ENCODE measurements around the gene FLOT1. TPM values are rescaled to one million over a fixed set of nuclear protein-coding genes. Genes with fewer than 3 reads are reported as not detected.

FLOT1 gene
- total RNA-seq, 2 experiments from 2014 or later: 104 to 107 TPM

DNA sequence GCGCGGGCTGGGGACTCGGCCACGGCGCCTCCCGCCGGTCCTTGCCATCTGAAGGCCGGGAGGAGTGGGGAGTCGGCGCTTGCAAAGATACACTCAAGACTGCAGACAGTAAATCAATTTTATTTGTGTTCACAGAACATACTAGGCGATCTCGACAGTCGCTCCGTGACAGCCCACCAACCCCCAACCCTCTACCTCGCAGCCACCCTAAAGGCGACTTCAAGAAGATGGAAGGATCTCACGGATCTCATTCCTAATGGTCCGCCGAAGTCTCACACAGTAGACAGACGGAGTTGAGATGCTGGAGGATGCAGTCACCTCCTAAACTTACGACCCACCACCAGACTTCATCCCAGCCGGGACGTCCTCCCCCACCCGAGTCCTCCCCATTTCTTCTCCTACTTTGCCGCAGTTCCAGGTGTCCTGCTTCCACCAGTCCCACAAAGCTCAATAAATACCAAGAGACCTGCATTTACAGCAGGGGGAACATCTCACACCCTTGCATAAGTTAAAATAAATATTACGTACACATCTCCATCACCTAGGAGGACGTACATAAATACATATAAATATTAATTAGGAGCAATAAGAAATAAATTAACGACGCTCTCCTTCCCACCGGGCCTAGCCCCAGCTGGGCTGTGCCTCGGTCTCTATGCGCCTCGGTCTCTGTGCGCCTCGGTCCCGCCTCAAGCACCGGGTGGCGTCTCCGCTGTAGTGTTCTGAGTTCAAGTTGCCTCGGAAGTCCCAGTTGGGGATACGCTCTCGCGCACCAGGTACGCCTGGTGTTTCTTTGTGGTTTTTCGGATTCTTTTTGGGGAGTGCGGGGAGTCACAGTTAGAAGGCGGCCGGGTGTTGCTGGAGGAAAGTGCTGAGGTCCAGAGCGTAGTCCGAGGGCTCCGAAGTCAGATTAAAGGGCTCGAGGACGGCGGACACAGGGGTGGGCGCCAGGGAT lies 889 bp upstream of the FLOT1 start:
- DNase-seq: peak; percentile 47
- H3K36me3 Mint-ChIP-seq: peaks cover 64% of the 10 kb centered on the region
- peaks cover 2% of the 10 kb centered on the region for H3K9me3 Mint-ChIP-seq
- peaks cover 66% of the 10 kb centered on the region for H3K4me1 Mint-ChIP-seq
- peaks cover 8% of the 10 kb centered on the region for H3K27me3 Mint-ChIP-seq
- peak overlapping the region; percentile 100 for H3K4me3 Mint-ChIP-seq
- H3K27ac Mint-ChIP-seq: peak overlapping the region; percentile 98

DNA sequence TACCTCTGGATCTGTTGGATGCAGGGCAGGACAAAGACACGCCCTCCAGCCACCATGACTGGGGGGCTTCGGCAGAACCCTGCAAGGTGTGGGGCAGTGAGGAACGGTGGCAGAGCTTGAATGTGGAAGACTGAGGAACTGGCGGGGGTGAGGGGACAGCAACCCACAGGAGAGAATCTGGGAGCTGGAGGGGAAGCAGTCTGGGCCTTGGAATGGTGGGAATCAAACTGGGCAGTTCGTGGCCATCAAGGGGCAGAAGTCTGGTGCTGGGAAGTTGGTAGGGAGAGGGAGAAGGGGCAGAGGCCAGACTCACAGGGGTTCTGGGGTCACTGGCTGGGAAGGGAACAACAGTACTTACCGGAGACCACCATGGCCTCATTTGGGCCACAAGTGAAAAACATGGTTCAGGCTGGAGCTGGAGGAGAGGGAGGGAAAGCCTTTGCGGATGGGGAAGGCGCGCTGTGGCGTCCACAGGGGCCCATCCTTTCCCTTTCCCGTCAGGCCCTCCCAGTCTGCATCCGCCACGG lies 635 bp downstream of the FLOT1 start:
- DNase-seq: no peak
- peaks cover 8% of the 10 kb centered on the region for H3K9me3 Mint-ChIP-seq
- peak overlapping the region; percentile 100 for H3K4me3 Mint-ChIP-seq
- H3K27me3 Mint-ChIP-seq: peaks cover 8% of the 10 kb centered on the region
- H3K4me1 Mint-ChIP-seq: peaks cover 68% of the 10 kb centered on the region
- peaks cover 79% of the 10 kb centered on the region for H3K36me3 Mint-ChIP-seq
- H3K27ac Mint-ChIP-seq: peak overlapping the region; percentile 93

DNA sequence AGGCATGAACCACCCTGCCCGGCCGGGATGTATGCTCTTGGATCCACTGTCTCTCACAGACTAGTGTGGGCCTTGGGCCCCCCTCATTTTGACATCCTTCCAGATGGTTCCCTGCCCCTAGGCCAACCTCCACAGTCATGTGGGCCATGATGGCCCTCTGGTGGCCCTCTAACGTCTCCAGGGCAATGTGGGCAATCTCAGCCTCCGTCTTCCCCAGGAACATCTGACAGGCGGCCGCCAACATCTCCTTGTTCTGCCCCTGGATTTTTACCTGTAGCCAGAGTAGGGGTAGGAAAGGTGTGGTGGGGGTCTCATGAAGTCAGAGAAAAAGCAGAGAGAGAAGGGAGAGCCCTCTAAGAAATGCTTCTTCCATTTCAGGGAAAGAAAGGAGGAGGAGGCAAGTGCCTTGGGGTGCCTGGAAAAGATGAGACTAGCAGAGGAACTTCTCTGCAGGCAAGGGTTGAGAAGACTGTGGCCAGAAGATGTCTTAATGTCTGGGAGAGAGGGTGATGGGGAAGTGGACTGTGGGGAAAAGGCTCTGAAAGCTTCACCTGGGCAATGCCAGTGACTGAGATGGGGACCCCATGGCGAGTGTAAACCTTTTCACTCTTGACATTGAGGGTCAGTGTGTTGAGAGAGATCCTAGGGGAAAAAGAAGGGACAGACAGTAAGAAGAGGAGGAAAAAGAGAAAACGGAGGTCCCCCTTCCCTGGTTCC lies 1.3 kb downstream of the FLOT1 start:
- H3K4me3 Mint-ChIP-seq: peak overlapping the region; percentile 100
- no peak for DNase-seq
- peaks cover 9% of the 10 kb centered on the region for H3K9me3 Mint-ChIP-seq
- peak overlapping the region; percentile 93 for H3K27ac Mint-ChIP-seq
- peaks cover 8% of the 10 kb centered on the region for H3K27me3 Mint-ChIP-seq
- peaks cover 85% of the 10 kb centered on the region for H3K36me3 Mint-ChIP-seq
- H3K4me1 Mint-ChIP-seq: peaks cover 73% of the 10 kb centered on the region

DNA sequence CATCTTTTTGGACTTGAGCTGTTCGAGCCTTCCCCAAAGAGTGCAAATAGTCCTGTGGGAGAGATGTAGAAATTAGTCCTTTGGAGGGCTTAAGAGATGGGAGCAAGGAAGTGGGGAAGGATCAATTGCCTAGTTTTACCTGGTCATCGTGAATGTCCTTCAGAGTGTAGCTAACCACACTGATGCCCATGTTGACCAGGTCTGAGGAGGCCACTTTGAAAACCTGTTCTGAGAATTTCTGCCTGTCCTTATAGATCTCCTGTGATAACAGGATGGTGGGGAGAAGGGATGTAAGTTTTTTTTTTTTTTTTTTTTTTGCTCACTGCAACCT lies 2.0 kb downstream of the FLOT1 start:
- peaks cover 12% of the 10 kb centered on the region for H3K9me3 Mint-ChIP-seq
- DNase-seq: no peak
- peak overlapping the region; percentile 93 for H3K27ac Mint-ChIP-seq
- peaks cover 92% of the 10 kb centered on the region for H3K36me3 Mint-ChIP-seq
- peaks cover 8% of the 10 kb centered on the region for H3K27me3 Mint-ChIP-seq
- H3K4me3 Mint-ChIP-seq: peak overlapping the region; percentile 100
- peaks cover 78% of the 10 kb centered on the region for H3K4me1 Mint-ChIP-seq

DNA sequence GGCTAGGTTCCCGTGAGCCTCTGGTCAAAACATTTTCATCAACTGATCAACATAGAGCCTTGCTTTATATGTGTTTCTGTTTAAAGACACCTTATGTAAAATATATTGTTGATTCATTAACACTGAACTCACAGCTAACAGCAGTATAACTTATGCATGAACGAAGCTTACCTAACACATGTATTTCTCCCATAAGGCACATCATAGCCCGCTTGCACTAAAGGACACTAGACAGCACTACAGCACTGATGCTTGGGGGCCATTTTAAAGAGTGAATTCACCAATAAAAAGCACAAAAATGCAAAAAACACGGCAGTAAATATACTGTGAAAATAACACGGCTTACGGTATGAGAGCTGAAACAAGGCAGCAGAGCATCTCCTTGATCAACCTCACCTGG lies 4.0 kb downstream of the FLOT1 start:
- H3K27ac Mint-ChIP-seq: peak overlapping the region; percentile 93
- peaks cover 8% of the 10 kb centered on the region for H3K27me3 Mint-ChIP-seq
- H3K36me3 Mint-ChIP-seq: peaks cover 92% of the 10 kb centered on the region
- H3K9me3 Mint-ChIP-seq: peaks cover 11% of the 10 kb centered on the region
- H3K4me3 Mint-ChIP-seq: no peak overlapping the region
- H3K4me1 Mint-ChIP-seq: peaks cover 78% of the 10 kb centered on the region
- no peak for DNase-seq

- peaks cover 11% of the 10 kb centered on the region for H3K9me3 Mint-ChIP-seq
- no peak for DNase-seq
- peaks cover 69% of the 10 kb centered on the region for H3K4me1 Mint-ChIP-seq
- peaks cover 71% of the 10 kb centered on the region for H3K36me3 Mint-ChIP-seq
- peak overlapping the region; percentile 93 for H3K27ac Mint-ChIP-seq
- no peaks in the 10 kb centered on the region for H3K27me3 Mint-ChIP-seq
- H3K4me3 Mint-ChIP-seq: peak overlapping the region; percentile 68
These were observed 6.7 kb downstream of the FLOT1 start for GRCh38 chr6:30735668-30736314.

DNA sequence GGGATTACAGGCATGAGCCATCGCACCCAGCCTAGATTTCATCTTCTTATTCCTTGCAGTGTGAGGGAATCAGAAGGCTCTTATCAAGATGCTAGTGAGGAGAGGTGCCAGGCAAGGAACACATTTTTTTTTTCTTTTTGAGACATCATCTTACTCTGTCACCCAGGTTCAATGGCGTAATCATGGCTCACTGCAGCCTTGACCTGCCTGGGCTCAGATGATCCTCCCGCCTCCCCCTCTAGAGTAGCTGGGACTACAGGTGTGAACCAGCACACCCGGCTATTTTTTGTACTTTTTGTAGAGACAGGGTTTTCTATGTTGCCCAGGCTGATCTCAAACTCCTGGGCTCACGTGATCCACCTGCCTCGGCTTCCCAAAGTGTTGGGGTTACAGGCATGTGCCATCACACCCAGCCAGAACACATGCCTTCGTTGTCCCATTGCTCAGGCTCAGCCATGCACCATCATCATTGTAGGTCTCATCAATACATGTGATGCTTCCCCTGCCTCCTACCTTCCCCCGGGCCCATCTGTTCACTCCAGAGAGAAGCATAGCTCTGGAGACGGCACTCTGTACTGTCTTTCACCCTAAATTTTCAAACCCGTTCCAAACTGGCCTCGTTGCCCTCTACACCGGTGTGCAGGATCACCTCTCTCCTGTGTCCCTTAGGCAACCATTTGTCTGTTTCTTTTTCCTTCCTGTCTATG lies 10.1 kb downstream of the FLOT1 start:
- Mint-ChIP-seq H3K27me3 (no peaks in the 10 kb centered on the region), H3K9me3 (peaks cover 8% of the 10 kb centered on the region), H3K4me1 (peaks cover 50% of the 10 kb centered on the region), H3K36me3 (peaks cover 46% of the 10 kb centered on the region), H3K27ac (no peak overlapping the region), H3K4me3 (no peak overlapping the region)
- no peak for DNase-seq

DNA sequence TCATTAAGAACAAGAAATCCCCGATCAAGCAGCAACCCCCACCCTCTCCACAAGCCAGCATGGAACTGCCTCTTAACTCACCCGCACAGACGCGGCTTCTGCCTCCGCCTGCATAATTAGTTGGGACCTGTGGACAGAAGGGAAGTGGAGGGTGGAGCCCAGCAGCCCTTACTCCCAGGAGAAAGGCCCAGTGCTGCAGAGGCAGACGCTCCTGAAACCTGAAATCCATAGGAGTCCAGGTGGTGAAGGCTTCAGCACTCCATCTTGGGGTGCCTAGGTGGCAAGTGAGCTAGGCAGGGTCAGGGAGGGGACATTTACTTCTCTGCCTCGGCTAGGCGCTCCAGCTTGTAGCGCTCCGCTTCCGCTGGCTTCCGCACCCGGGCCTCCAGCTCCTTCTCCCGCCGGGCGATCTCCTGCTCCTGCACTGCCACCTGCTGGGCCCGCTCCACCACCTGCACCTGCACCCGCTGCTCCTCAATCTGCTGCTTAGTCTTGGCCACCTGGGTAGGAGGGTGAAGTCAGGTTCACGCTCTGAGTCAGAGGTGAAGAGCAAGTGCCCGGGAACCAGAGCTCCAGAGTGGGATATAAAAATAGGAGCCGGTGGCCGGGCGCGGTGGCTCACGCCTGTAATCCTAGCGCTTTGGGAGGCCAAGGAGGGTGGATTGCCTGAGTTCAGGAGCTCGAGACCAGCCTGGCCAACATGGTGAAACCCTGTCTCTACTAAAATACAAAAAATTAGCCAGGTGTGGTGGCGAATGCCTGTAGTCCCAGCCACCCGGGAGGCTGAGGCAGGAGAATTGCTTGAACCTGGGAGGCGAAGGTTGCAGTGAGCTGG lies 11.7 kb downstream of the FLOT1 start:
- Mint-ChIP-seq H3K9me3 (peaks cover under 1% of the 10 kb centered on the region), H3K27ac (peak overlapping the region; percentile 54), H3K4me3 (peak overlapping the region; percentile 52), H3K27me3 (no peaks in the 10 kb centered on the region), H3K36me3 (peaks cover 35% of the 10 kb centered on the region), H3K4me1 (peaks cover 36% of the 10 kb centered on the region)
- peak; percentile 88 for DNase-seq

GRCh38 chr6:30727920-30728553 lies 14.4 kb downstream of the FLOT1 start:
- H3K27me3 Mint-ChIP-seq: peaks cover 4% of the 10 kb centered on the region
- H3K27ac Mint-ChIP-seq: peak overlapping the region; percentile 75
- DNase-seq: no peak
- H3K4me1 Mint-ChIP-seq: peaks cover 46% of the 10 kb centered on the region
- H3K36me3 Mint-ChIP-seq: peaks cover 44% of the 10 kb centered on the region
- peak overlapping the region; percentile 29 for H3K4me3 Mint-ChIP-seq
- no peaks in the 10 kb centered on the region for H3K9me3 Mint-ChIP-seq

GRCh38 chr6:30726506-30727413 lies 15.7 kb downstream of the FLOT1 start:
- Mint-ChIP-seq H3K27me3 (peaks cover 4% of the 10 kb centered on the region), H3K4me3 (no peak overlapping the region), H3K9me3 (no peaks in the 10 kb centered on the region), H3K27ac (peak overlapping the region; percentile 25), H3K4me1 (peaks cover 47% of the 10 kb centered on the region), H3K36me3 (peaks cover 52% of the 10 kb centered on the region)
- no peak for DNase-seq

- H3K4me3 Mint-ChIP-seq: no peak overlapping the region
- peaks cover 42% of the 10 kb centered on the region for H3K4me1 Mint-ChIP-seq
- H3K27ac Mint-ChIP-seq: peak overlapping the region; percentile 25
- peaks cover 59% of the 10 kb centered on the region for H3K36me3 Mint-ChIP-seq
- no peak for DNase-seq
- peaks cover 9% of the 10 kb centered on the region for H3K27me3 Mint-ChIP-seq
- H3K9me3 Mint-ChIP-seq: no peaks in the 10 kb centered on the region
These were observed 16.6 kb downstream of the FLOT1 start for GRCh38 chr6:30725713-30726505.

Data from activated naive CD8-positive, alpha-beta T cell treated with anti-CD3 and anti-CD28 coated beads for 36 hours (primary cell).